Tibial artery (tissue), 4 donors: ENCODE results near the gene MID2.
"Not testable (repeated sequence)": the region's sequence is repeated elsewhere in the genome, so short reads cannot be mapped to it uniquely, and the experiment has no call there.

ENCODE experiments used
- DNase-seq, 2 donors: peaks; one replicate each; pipeline ENCODE4 v3.0.0-alpha.2; 2019
- H3K27ac ChIP-seq, 2 donors: fragments of 200-600 bp; sonication (generic) in 1 of 2; 1 replicate in 1 of 2; 2 replicates in 1 of 2; pipeline ENCODE4 v1.5.1; 2018 to 2019; ENCODE audit warnings: mild to moderate bottlenecking in 1 of 2
- H3K27me3 ChIP-seq, 2 donors: fragments of 200-600 bp; sonication (generic) in 1 of 2; one replicate each; pipeline versions ENCODE4 v1.5.1 to v1.6.0; 2016 to 2019
- H3K36me3 ChIP-seq, 3 donors: fragments of 200-600 bp; sonication (generic) in 2 of 3; one replicate each; pipeline ENCODE4 v1.5.1; 2016 to 2019; ENCODE audit warnings: mild to moderate bottlenecking in 2 of 3
- H3K4me1 ChIP-seq, 4 donors: fragments of 200-600 bp; sonication (generic) in 2 of 4; 1 replicate in 3 of 4; 2 replicates in 1 of 4; pipeline ENCODE4 v1.5.1; 2016 to 2019
- H3K4me3 ChIP-seq, 2 donors: fragments of 200-600 bp; sonication (generic) in 1 of 2; 1 replicate in 1 of 2; 2 replicates in 1 of 2; pipeline ENCODE4 v1.5.1; 2018 to 2019; ENCODE audit warnings: mild to moderate bottlenecking in 2 of 2
- H3K9me3 ChIP-seq, 3 donors: fragments of 200-600 bp; sonication (generic) in 1 of 3; one replicate each; pipeline ENCODE4 v1.5.1; 2016 to 2019
- intact Hi-C: fragments of 100-400 bp; cut with DNase I; formaldehyde crosslinking; loops from one replicate; pipeline ENCODE4 v1.15.0; 2023; ENCODE audit warnings: low total_unique reads
- TF ChIP-seq, protein P1 (sequence below), 2 experiments: fragments of 200-600 bp in 1 of 2; fragments of 450-650 bp in 1 of 2; IDR thresholded peaks; one replicate each; pipeline ENCODE4 v1.5.1; 2017 to 2019; ENCODE audit warnings: antibody characterized with exemption in 2 of 2, mild to moderate bottlenecking in 1 of 2, moderate library complexity in 1 of 2

Gene MID2

GRCh38 chrX:107935664-107936433 lies 110.2 kb downstream of the MID2 start:
- Histone ChIP-seq H3K4me1 (peaks cover 0 to 10% (median 4%) of the 10 kb centered on the region in 4 donors), H3K9me3 (no peaks in the 10 kb centered on the region), H3K36me3 (no peaks in the 10 kb centered on the region), H3K27ac (no peak overlapping the region), H3K4me3 (peak overlapping the region in 1 of 2 donors; percentile 31), H3K27me3 (no peaks in the 10 kb centered on the region)
- intact Hi-C loops: no loop called here
- no peak for DNase-seq
- TF ChIP-seq, protein P1, sequence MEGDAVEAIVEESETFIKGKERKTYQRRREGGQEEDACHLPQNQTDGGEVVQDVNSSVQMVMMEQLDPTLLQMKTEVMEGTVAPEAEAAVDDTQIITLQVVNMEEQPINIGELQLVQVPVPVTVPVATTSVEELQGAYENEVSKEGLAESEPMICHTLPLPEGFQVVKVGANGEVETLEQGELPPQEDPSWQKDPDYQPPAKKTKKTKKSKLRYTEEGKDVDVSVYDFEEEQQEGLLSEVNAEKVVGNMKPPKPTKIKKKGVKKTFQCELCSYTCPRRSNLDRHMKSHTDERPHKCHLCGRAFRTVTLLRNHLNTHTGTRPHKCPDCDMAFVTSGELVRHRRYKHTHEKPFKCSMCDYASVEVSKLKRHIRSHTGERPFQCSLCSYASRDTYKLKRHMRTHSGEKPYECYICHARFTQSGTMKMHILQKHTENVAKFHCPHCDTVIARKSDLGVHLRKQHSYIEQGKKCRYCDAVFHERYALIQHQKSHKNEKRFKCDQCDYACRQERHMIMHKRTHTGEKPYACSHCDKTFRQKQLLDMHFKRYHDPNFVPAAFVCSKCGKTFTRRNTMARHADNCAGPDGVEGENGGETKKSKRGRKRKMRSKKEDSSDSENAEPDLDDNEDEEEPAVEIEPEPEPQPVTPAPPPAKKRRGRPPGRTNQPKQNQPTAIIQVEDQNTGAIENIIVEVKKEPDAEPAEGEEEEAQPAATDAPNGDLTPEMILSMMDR (IDR thresholded peaks at IDR 0.05): no peak

- intact Hi-C loops: no loop called here
- Histone ChIP-seq H3K9me3 (no peaks in the 10 kb centered on the region), H3K4me3 (no peak overlapping the region), H3K4me1 (peaks cover 0 to 10% (median 4%) of the 10 kb centered on the region in 4 donors), H3K27ac (no peak overlapping the region), H3K27me3 (no peaks in the 10 kb centered on the region), H3K36me3 (no peaks in the 10 kb centered on the region)
- TF ChIP-seq, protein P1 (IDR thresholded peaks at IDR 0.05): no peak
- no peak for DNase-seq
Observed at GRCh38 chrX:107936434-107936730, 110.7 kb downstream of the MID2 start.

DNA sequence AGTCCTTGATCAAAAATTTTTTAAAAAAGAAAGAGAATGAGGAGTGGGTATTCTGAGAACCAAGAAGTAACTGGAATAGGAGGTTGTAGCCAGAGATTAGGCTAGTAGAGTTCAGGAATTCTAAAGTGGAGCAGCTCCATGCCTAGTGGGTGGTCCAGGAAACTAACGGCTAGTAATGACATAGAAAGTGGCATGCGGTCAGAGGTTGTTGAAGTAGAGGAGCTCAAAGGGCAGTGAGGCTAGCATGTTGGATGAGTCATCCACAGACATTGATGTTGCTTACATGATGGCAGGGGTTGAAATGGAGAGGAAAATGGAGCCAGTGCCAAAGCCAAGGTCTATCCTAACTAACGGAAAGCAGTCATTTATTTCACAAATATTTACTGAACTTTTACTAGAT lies 114.4 kb downstream of the MID2 start:
- DNase-seq: no peak
- no peaks in the 10 kb centered on the region for H3K27me3 ChIP-seq
- H3K9me3 ChIP-seq: no peaks in the 10 kb centered on the region
- peaks cover 0 to 10% (median 4%) of the 10 kb centered on the region in 4 donors for H3K4me1 ChIP-seq
- no peak overlapping the region for H3K27ac ChIP-seq
- H3K4me3 ChIP-seq: no peak overlapping the region
- no peaks in the 10 kb centered on the region for H3K36me3 ChIP-seq
- TF ChIP-seq, protein P1 (IDR thresholded peaks at IDR 0.05): no peak
- intact Hi-C loops: no loop called here

DNA sequence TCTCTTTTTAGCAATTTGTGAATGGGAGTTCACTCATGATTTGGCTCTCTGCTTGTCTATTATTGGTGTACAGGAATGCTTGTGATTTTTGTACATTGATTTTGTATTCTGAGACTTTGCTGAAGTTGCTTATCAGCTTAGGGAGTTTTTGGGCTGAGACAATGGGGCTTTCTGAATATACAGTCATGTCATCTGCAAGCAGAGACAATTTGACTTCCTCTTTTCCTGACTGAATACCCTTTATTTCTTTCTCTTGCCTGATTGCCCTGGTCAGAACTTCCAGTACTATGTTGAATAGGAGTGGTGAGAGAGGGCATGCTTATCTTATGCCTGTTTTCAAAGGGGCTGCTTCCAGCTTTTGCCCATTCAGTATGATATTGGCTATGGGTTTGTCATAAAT lies 129.7 kb downstream of the MID2 start:
- H3K4me3 ChIP-seq, H3K27ac ChIP-seq, H3K36me3 ChIP-seq, H3K4me1 ChIP-seq, intact Hi-C loops, DNase-seq, H3K9me3 ChIP-seq, H3K27me3 ChIP-seq: not testable (repeated sequence)

- Histone ChIP-seq H3K4me1 (no peaks in the 10 kb centered on the region), H3K4me3 (no peak overlapping the region), H3K27me3 (no peaks in the 10 kb centered on the region), H3K27ac (no peak overlapping the region), H3K9me3 (peaks cover 0 to 8% (median 0%) of the 10 kb centered on the region in 3 donors), H3K36me3 (no peaks in the 10 kb centered on the region)
- DNase-seq: no peak
- TF ChIP-seq, protein P1 (IDR thresholded peaks at IDR 0.05): no peak
- intact Hi-C loops: no loop called here
Observed at GRCh38 chrX:107968623-107969022, 143.0 kb downstream of the MID2 start.

DNA sequence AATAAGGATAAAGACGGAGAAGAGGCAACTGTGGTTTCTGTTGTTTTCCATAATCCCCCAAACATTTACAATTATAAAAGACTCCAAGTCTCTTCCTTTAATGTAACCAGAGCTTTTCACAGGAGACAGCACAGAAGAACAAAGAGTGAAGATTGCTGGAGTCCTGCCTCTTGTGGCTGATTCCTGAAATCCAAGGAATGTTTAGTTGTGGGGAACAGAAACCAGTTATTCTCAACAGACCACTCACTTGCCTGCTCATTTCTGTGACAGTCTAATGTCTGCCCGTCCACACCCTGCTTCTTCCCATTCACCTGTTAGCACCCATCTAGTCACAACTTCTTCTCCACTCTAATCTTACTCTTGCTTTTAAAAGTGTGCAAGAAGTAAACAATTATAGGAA lies 144.4 kb downstream of the MID2 start:
- TF ChIP-seq, protein P1 (IDR thresholded peaks at IDR 0.05): no peak
- H3K4me3 ChIP-seq: no peak overlapping the region
- H3K27me3 ChIP-seq: no peaks in the 10 kb centered on the region
- H3K27ac ChIP-seq: no peak overlapping the region
- intact Hi-C loops: no loop called here
- no peak for DNase-seq
- no peaks in the 10 kb centered on the region for H3K36me3 ChIP-seq
- no peaks in the 10 kb centered on the region for H3K4me1 ChIP-seq
- peaks cover 0 to 7% (median 0%) of the 10 kb centered on the region in 3 donors for H3K9me3 ChIP-seq
